Fibroblast of mammary gland (primary cell): ENCODE data around the gene PPP1R12B.

ENCODE experiments used
- DNase-seq: peaks from one replicate; pipeline ENCODE4 v3.0.0-alpha.2; 2010; ENCODE audit warnings: low read depth
- H3K4me3 ChIP-seq: 2 replicates; pipeline ENCODE4 v1.5.1; 2011; ENCODE audit warnings: low read depth, mild to moderate bottlenecking, low read length, moderate library complexity; ENCODE audit not compliant: control insufficient read depth
- CTCF ChIP-seq: conservative IDR thresholded peaks from 2 replicates; pipeline ENCODE4 v1.5.1; 2011; ENCODE audit warnings: low read depth, low read length, inconsistent platforms; ENCODE audit not compliant: control insufficient read depth, insufficient read depth

PPP1R12B gene

GRCh38 chr1:202590126-202590525 lies 241.6 kb downstream of the PPP1R12B start:
- no peak overlapping the region for H3K4me3 ChIP-seq
- no peak for TF ChIP-seq CTCF
- no peak for DNase-seq

- no peak for TF ChIP-seq CTCF
- DNase-seq = no peak
- H3K4me3 ChIP-seq = no peak overlapping the region
Measured at GRCh38 chr1:202590975-202591411, 242.5 kb downstream of the PPP1R12B start.

- no peak for DNase-seq
- no peak for TF ChIP-seq CTCF
- no peak overlapping the region for H3K4me3 ChIP-seq
Measured at GRCh38 chr1:202591515-202591914, 243.0 kb downstream of the PPP1R12B start.

GRCh38 chr1:202592146-202592545 lies 243.6 kb downstream of the PPP1R12B start:
- no peak for DNase-seq

GRCh38 chr1:202593845-202594244 lies 245.3 kb downstream of the PPP1R12B start:
- no peak for TF ChIP-seq CTCF
- no peak for DNase-seq
- H3K4me3 ChIP-seq = no peak overlapping the region

More at GRCh38 chr1:202592146-202592545, 243.6 kb downstream of the PPP1R12B start:
- no peak for TF ChIP-seq CTCF
- no peak overlapping the region for H3K4me3 ChIP-seq

GRCh38 chr1:202596638-202597037 lies 248.1 kb downstream of the PPP1R12B start:
- TF ChIP-seq CTCF = no peak
- H3K4me3 ChIP-seq = no peak overlapping the region
- DNase-seq = no peak
